ENCODE measurements around the gene TWF2. TPM values are rescaled to one million over a fixed set of nuclear protein-coding genes. Genes with fewer than 3 reads are reported as not detected.
A peak's percentile ranks its signal among the peaks of the same experiment; 100 is the strongest.
"Not testable (repeated sequence)": the region's sequence is repeated elsewhere in the genome, so short reads cannot be mapped to it uniquely, and the experiment has no call there.

The TWF2 gene
- total RNA-seq, 1 experiment from 2014 or later: 44.8 TPM

GRCh38 chr3:52277071-52277964 is 38.4 kb upstream of the TWF2 start:
- Histone ChIP-seq H3K14ac (ENCODE audit: insufficient read depth, low read length) (0 out of 2 replicates have a peak overlapping the region, but pooled peaks have one; percentile 10), H3K4ac (ENCODE audit: low read depth, low read length) (no peak overlapping the region), H3K27me3 (ENCODE audit: insufficient read depth, low read length) (no peaks in the 10 kb centered on the region), H3K9me3 (ENCODE audit: control insufficient read depth, low read depth, low read length) (no peaks in the 10 kb centered on the region), H3T11ph (ENCODE audit: low read length) (no peak overlapping the region), H3K4me1 (ENCODE audit: insufficient read depth, low read length) (0 out of 2 replicates have a peak, but pooled peaks cover 3% of the 10 kb centered on the region), H3K23me2 (ENCODE audit: insufficient read length, low read depth, low read length, poor library complexity, severe bottlenecking) (peaks cover 10% of the 10 kb centered on the region), H2BK15ac (ENCODE audit: low read depth, low read length) (no peak overlapping the region), H3K9ac (ENCODE audit: extremely low read depth, insufficient read length, low read length) (peak overlapping the region; percentile 83), H2AFZ (ENCODE audit: low read length) (no peak overlapping the region), H4K8ac (replicated peaks; ENCODE audit: insufficient read length, low read depth, low read length) (no peak overlapping the region), H3K79me1 (ENCODE audit: insufficient read depth, low read depth, low read length, poor library complexity, severe bottlenecking) (no peaks in the 10 kb centered on the region), H2BK12ac (ENCODE audit: insufficient read length, low read depth, low read length) (no peak overlapping the region), H4K5ac (ENCODE audit: insufficient read length, low read depth, low read length) (no peak overlapping the region), H3K56ac (ENCODE audit: insufficient read length, low read depth, low read length) (no peak overlapping the region), H3K23ac (ENCODE audit: insufficient read length, low read depth, low read length) (no peak overlapping the region), H2AK5ac (ENCODE audit: insufficient read length, low read length) (no peak overlapping the region), H3K18ac (ENCODE audit: insufficient read length, low read depth, low read length) (no peak overlapping the region), H3K27ac (ENCODE audit: insufficient read length, low read depth, low read length) (no peak overlapping the region), H3K4me2 (ENCODE audit: insufficient read depth, insufficient read length, low read length) (peak overlapping the region; percentile 83), H2BK20ac (ENCODE audit: low read depth, low read length, poor library complexity, severe bottlenecking) (no peak overlapping the region), H4K91ac (ENCODE audit: insufficient read length, low read depth, low read length) (no peak overlapping the region), H2BK5ac (ENCODE audit: insufficient read length, low read length) (no peak overlapping the region), H2BK120ac (ENCODE audit: low read depth, low read length, poor library complexity, severe bottlenecking) (no peak overlapping the region), H3K79me2 (ENCODE audit: insufficient read depth, low read length) (peaks cover 47% of the 10 kb centered on the region), H4K20me1 (ENCODE audit: control insufficient read depth, insufficient read depth, insufficient read length) (no peaks in the 10 kb centered on the region)
- peaks cover 19 to 41% (median 35%) of the 10 kb centered on the region in 3 experiments for H3K36me3 Mint-ChIP-seq (ENCODE audit: insufficient read depth in 1 of 3, low read depth in 3 of 3)
- H3K9me3 Mint-ChIP-seq: 0 out of 5 replicates have a peak, but pooled peaks cover 0 to 3% of the 10 kb centered on the region in 2 experiments
- H3K4me3 Mint-ChIP-seq: peak overlapping the region; percentile 92 to 99
- no CpG with 5 or more reads among the region's 28 CpGs for WGBS (ENCODE audit: extremely low coverage, insufficient read length, low lambda C conversion rate)
- peak overlapping the region; percentile 68 to 98 (median 84) for H3K27ac Mint-ChIP-seq
- DNase-seq: peak; percentile 54
- H3K4me1 Mint-ChIP-seq: peaks cover 31 to 40% of the 10 kb centered on the region in 2 experiments
- no peak for TF ChIP-seq CTCF (conservative IDR thresholded peaks at IDR 0.05)
- no peaks in the 10 kb centered on the region for H3K27me3 Mint-ChIP-seq (ENCODE audit: low read depth)

- not testable (repeated sequence) for H2BK12ac ChIP-seq (ENCODE audit: insufficient read length, low read depth, low read length); DNase-seq; H4K20me1 ChIP-seq (ENCODE audit: control insufficient read depth, insufficient read depth, insufficient read length); H2BK15ac ChIP-seq (ENCODE audit: low read depth, low read length); H3K9ac ChIP-seq (ENCODE audit: extremely low read depth, insufficient read length, low read length); H3K79me1 ChIP-seq (ENCODE audit: insufficient read depth, low read depth, low read length, poor library complexity, severe bottlenecking); H3K4me1 ChIP-seq (ENCODE audit: insufficient read depth, low read length); H3K56ac ChIP-seq (ENCODE audit: insufficient read length, low read depth, low read length); H2AFZ ChIP-seq (ENCODE audit: low read length); H2BK20ac ChIP-seq (ENCODE audit: low read depth, low read length, poor library complexity, severe bottlenecking); H3K27ac ChIP-seq (ENCODE audit: insufficient read length, low read depth, low read length); H3K23ac ChIP-seq (ENCODE audit: insufficient read length, low read depth, low read length); H3K4ac ChIP-seq (ENCODE audit: low read depth, low read length); H2BK120ac ChIP-seq (ENCODE audit: low read depth, low read length, poor library complexity, severe bottlenecking); H3K9me3 ChIP-seq (ENCODE audit: control insufficient read depth, low read depth, low read length); H2AK5ac ChIP-seq (ENCODE audit: insufficient read length, low read length); H4K5ac ChIP-seq (ENCODE audit: insufficient read length, low read depth, low read length); H4K91ac ChIP-seq (ENCODE audit: insufficient read length, low read depth, low read length); H3K27me3 Mint-ChIP-seq (ENCODE audit: low read depth); H3K4me2 ChIP-seq (ENCODE audit: insufficient read depth, insufficient read length, low read length); H4K8ac ChIP-seq (replicated peaks; ENCODE audit: insufficient read length, low read depth, low read length); H3K14ac ChIP-seq (ENCODE audit: insufficient read depth, low read length); H3T11ph ChIP-seq (ENCODE audit: low read length); H3K9me3 Mint-ChIP-seq; H3K27me3 ChIP-seq (ENCODE audit: insufficient read depth, low read length); H3K18ac ChIP-seq (ENCODE audit: insufficient read length, low read depth, low read length); H2BK5ac ChIP-seq (ENCODE audit: insufficient read length, low read length)
- Mint-ChIP-seq H3K27ac (peak overlapping the region in 1 of 3 experiments; percentile 61; a peak in 2 of 7 replicates), H3K4me1 (peaks cover 27 to 34% of the 10 kb centered on the region in 2 experiments), H3K4me3 (peak overlapping the region in 1 of 2 experiments; percentile 23; a peak in 3 of 5 replicates), H3K36me3 (ENCODE audit: insufficient read depth in 1 of 3, low read depth in 3 of 3) (peaks cover 25 to 57% (median 52%) of the 10 kb centered on the region in 3 experiments)
- WGBS (ENCODE audit: extremely low coverage, insufficient read length, low lambda C conversion rate): no CpG with 5 or more reads among the region's 18 CpGs
- peaks cover 10% of the 10 kb centered on the region for H3K23me2 ChIP-seq (ENCODE audit: insufficient read length, low read depth, low read length, poor library complexity, severe bottlenecking)
- H3K79me2 ChIP-seq (ENCODE audit: insufficient read depth, low read length): peaks cover 62% of the 10 kb centered on the region
Observed at GRCh38 chr3:52274781-52275180, 35.8 kb upstream of the TWF2 start.
